Thymus (tissue), 14 donors: Measurements from ENCODE around the gene MYOF. TPM values are rescaled to one million over a fixed set of nuclear protein-coding genes. Genes with fewer than 3 reads are reported as not detected.

Source experiments
- DNase-seq, 9 donors: peaks; one replicate each; pipeline ENCODE4 v3.0.0-alpha.2; 2013; ENCODE audit warnings: low spot score in 9 of 9, low read depth in 6 of 9, missing footprints in 1 of 9
- H3K27ac ChIP-seq, 2 donors: one replicate each; pipeline ENCODE4 v1.5.1; 2013; ENCODE audit warnings: control low read depth in 1 of 2, low read depth in 1 of 2, low read length in 1 of 2, mild to moderate bottlenecking in 1 of 2, moderate library complexity in 1 of 2
- H3K27me3 ChIP-seq, 2 donors: one replicate each; pipeline ENCODE4 v1.5.1; 2013; ENCODE audit warnings: low read length in 1 of 2; ENCODE audit not compliant: control insufficient read depth in 2 of 2, insufficient read depth in 1 of 2
- H3K36me3 ChIP-seq, 2 donors: one replicate each; pipeline ENCODE4 v1.5.1; 2013; ENCODE audit warnings: low read length in 1 of 2, mild to moderate bottlenecking in 1 of 2, moderate library complexity in 1 of 2; ENCODE audit not compliant: control insufficient read depth in 2 of 2, insufficient read depth in 2 of 2
- H3K4me1 ChIP-seq, 2 donors: one replicate each; pipeline ENCODE4 v1.5.1; 2013; ENCODE audit warnings: low read length in 2 of 2; ENCODE audit not compliant: control insufficient read depth in 2 of 2, insufficient read depth in 2 of 2
- H3K4me3 ChIP-seq, 2 donors: one replicate each; pipeline ENCODE4 v1.5.1; 2013; ENCODE audit warnings: low read length in 2 of 2, control low read depth in 1 of 2, mild to moderate bottlenecking in 1 of 2
- H3K9me3 ChIP-seq, 2 donors: one replicate each; pipeline ENCODE4 v1.5.1; 2013; ENCODE audit warnings: low read length in 1 of 2, mild to moderate bottlenecking in 1 of 2; ENCODE audit not compliant: control insufficient read depth in 2 of 2, insufficient read depth in 1 of 2
- WGBS: extraction: QIAGEN DNeasy Blood & Tissue Kit; methylation state at CpG from one replicate; pipeline ENCODE4 v1.1.7; 2013; 5-methylcytosine and 5-hydroxymethylcytosine counted together
- long read RNA-seq, 10 donors: transcript quantifications; one replicate each; lab custom pipeline, GENCODE V29; 2026
- polyA plus RNA-seq: library from polyadenylated mRNA; stranded (reverse); fragments of 200-250 nt; gene quantifications from one replicate; pipeline ENCODE4 v1.2.3, GENCODE V29; 2013
- total RNA-seq: library from RNA; stranded (reverse); fragments of 120-200 nt; gene quantifications from one replicate; pipeline ENCODE4 v1.2.4, GENCODE V29; 2013
- donor health status: healthy.

Gene MYOF, protein sequence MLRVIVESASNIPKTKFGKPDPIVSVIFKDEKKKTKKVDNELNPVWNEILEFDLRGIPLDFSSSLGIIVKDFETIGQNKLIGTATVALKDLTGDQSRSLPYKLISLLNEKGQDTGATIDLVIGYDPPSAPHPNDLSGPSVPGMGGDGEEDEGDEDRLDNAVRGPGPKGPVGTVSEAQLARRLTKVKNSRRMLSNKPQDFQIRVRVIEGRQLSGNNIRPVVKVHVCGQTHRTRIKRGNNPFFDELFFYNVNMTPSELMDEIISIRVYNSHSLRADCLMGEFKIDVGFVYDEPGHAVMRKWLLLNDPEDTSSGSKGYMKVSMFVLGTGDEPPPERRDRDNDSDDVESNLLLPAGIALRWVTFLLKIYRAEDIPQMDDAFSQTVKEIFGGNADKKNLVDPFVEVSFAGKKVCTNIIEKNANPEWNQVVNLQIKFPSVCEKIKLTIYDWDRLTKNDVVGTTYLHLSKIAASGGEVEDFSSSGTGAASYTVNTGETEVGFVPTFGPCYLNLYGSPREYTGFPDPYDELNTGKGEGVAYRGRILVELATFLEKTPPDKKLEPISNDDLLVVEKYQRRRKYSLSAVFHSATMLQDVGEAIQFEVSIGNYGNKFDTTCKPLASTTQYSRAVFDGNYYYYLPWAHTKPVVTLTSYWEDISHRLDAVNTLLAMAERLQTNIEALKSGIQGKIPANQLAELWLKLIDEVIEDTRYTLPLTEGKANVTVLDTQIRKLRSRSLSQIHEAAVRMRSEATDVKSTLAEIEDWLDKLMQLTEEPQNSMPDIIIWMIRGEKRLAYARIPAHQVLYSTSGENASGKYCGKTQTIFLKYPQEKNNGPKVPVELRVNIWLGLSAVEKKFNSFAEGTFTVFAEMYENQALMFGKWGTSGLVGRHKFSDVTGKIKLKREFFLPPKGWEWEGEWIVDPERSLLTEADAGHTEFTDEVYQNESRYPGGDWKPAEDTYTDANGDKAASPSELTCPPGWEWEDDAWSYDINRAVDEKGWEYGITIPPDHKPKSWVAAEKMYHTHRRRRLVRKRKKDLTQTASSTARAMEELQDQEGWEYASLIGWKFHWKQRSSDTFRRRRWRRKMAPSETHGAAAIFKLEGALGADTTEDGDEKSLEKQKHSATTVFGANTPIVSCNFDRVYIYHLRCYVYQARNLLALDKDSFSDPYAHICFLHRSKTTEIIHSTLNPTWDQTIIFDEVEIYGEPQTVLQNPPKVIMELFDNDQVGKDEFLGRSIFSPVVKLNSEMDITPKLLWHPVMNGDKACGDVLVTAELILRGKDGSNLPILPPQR (N-terminal part only)
- total RNA-seq (6.4 TPM), polyA plus RNA-seq (14.0 TPM)
- long read RNA-seq, donor 1 = 0 reads
- long read RNA-seq, donor 2 = 0 reads
- long read RNA-seq, donor 3 = 0 reads
- long read RNA-seq, donor 4 = 0 reads
- long read RNA-seq, donor 5 = 0 reads
- long read RNA-seq, donor 6 = 0 reads
- long read RNA-seq, donor 7 = 0 reads
- long read RNA-seq, donor 8 = 0 reads
- long read RNA-seq, donor 9, partial matches to known transcripts = 0 of 1 reads
- long read RNA-seq, donor 9, other reads (novel, unspliced or antisense) = 0 of 1 reads
- long read RNA-seq, donor 10 = 0 reads

DNA sequence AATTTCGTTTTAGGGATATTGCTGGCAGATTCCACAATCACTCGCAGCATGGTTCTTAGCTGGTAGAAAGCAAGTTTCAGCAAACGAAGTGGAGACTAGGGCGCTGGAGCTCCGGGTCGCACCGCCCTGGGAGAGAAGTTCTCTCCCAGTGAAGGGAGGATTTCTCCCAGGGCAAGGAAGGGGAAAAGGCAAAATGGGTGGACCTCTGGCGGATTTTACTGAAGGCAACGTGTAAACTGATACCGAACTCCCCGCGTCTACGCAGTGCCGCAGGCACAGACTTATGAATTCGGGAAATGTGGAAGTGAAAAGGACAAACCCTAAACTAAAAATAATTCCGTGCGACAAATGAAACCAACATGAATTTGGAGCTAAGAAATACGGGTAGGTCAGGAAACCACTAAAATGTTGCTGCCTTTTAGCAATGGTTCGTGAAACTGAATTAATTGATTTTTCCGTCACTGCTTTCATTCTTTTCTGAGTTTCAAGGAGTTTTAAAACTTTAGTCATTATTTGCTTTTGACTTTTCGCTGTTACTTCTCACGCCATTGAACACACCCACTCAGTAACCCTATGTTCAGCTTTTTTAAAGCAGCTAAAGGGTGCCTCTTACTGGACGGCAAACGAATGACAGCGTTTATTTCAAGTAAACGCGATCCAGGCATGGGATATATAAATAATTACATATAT, at the start of gene MYOF:
TSS of gene MYOF (minus strand) at position 190 of the 690 bp plus-strand sequence. CDS start at position 50, 140 bp downstream.
- peak in 7 of 9 donors; percentile 25 to 77 (median 50) for DNase-seq
- 2% methylated on average over 27 of the region's 27 CpGs for WGBS

DNA sequence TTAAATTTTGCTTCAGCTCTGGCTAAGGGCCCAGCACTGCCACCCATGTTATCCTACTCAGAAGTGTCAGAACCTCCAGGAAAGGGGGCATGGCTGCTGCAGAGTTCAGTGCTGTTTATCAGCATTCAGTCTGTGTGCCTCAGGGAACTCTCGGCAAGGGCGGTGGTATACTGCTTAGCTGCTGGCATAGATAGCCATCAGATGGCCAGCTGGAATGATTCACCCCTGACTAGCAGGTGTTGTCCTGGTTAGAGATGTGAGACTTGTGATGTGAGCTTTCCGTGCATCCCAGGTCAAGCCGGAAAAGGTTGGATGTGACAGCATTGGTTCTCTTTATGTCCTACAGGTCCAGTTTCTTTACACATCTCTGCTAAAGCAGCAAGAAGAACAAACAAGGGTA, 36.4 kb upstream of the MYOF start:
- no peak for DNase-seq
- H3K9me3 ChIP-seq = peaks cover 0 to 4% of the 10 kb centered on the region in 2 donors
- H3K4me1 ChIP-seq = no peaks in the 10 kb centered on the region
- WGBS = 99% methylated on average over 4 of the region's 4 CpGs
- no peak overlapping the region for H3K4me3 ChIP-seq
- H3K27ac ChIP-seq = no peak overlapping the region
- no peaks in the 10 kb centered on the region for H3K27me3 ChIP-seq
- H3K36me3 ChIP-seq = peaks cover 38 to 50% of the 10 kb centered on the region in 2 donors

More for the DNA sequence above, at the start of gene MYOF:
- no peaks in the 10 kb centered on the region for H3K36me3 ChIP-seq
- H3K27me3 ChIP-seq = peaks cover 9 to 26% of the 10 kb centered on the region in 2 donors
- no peaks in the 10 kb centered on the region for H3K9me3 ChIP-seq
- H3K27ac ChIP-seq = peak within 1 kb of the TSS; percentile 64 to 66
- peaks cover 0 to 4% of the 10 kb centered on the region in 2 donors for H3K4me1 ChIP-seq
- peak within 1 kb of the TSS; percentile 38 to 55 for H3K4me3 ChIP-seq

DNA sequence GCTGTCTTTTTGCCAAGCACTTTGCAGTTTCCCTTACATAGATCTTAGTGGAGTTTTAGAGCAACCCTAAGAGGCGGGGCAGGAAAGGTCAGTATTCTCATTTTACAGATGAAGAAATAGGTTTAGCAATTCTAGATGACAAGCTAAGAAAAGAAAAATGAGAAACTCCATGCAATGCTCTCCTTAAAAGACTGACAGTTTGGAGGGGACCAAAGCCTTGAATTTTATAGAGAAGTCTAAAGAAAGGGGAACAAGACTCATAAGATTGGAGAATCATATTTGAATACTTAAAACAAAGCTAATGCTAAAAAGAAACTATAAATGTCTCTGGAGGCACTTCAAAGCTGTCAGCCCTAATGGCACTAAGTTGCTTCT, 33.9 kb upstream of the MYOF start:
- 92% methylated on average over 1 of the region's 1 CpG for WGBS
- no peak overlapping the region for H3K4me3 ChIP-seq
- DNase-seq = no peak
- no peaks in the 10 kb centered on the region for H3K4me1 ChIP-seq
- no peaks in the 10 kb centered on the region for H3K27me3 ChIP-seq
- H3K9me3 ChIP-seq = peaks cover 0 to 1% of the 10 kb centered on the region in 2 donors
- no peak overlapping the region for H3K27ac ChIP-seq
- peaks cover 34 to 52% of the 10 kb centered on the region in 2 donors for H3K36me3 ChIP-seq

DNA sequence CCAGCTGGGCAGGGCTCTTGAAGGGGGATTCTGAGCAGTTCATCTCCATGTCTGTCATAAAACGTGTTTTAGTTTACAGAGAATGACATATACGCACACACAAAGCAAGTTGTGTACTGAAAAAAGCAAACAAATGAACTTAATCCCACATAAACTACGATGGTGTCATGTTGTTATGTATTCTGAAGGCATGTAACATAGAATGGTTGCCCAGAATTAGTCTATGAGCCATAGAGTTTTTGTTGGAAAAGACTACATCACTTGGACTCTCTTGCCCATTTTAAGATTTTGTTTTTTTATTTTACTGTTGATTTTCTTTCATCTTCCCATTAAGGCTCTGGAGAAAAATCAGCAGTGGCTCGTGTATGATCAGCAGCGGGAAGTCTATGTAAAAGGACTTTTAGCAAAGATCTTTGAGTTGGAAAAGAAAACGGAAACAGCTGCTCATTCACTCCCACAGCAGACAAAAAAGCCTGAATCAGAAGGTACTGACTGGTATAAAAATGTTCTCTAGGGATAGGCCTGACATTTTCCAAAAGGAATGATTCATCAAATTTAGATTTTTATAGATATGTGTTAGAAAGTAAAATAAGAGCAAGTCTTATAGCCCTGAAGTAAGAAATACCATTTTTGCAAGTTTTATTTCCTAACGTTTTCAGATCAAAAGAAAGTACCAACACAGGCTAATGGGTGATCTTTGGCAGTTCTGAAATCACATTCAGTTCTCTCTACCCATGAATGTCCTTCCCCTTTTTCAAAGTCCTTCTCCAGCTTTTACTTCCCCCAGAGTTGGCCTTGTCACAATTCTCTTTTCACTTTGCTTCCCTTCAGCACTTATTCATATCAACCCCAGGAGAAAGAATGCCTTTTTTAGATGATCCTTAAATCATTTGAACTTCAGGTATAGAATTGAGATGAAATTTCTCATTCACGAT, 33.2 kb upstream of the MYOF start:
- no peak overlapping the region for H3K4me3 ChIP-seq
- H3K27me3 ChIP-seq = no peaks in the 10 kb centered on the region
- no peak overlapping the region for H3K27ac ChIP-seq
- H3K36me3 ChIP-seq = peaks cover 31 to 49% of the 10 kb centered on the region in 2 donors
- H3K9me3 ChIP-seq = no peaks in the 10 kb centered on the region
- H3K4me1 ChIP-seq = no peaks in the 10 kb centered on the region
- WGBS = 78% methylated on average over 8 of the region's 8 CpGs
- no peak for DNase-seq

DNA sequence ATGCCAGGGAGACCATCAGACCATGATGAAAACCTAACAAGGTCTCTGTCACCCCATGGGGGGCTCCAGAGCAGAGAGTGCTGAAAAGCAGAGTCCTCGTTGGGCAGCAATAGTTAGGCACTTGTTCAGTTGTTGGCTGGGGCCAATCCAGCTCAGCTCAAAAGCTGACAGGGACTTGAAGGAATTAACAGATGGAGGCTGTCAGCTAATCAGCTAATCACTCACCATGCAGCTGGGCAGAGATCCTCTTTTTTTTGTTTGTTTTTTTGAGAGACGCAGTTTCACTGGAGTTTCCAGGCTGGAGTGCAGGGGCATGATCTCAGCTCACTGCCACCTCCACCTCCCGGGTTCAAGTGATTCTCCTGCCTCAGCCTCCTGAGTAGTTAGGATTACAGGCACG, 32.4 kb upstream of the MYOF start:
- Histone ChIP-seq H3K36me3 (peaks cover 25 to 44% of the 10 kb centered on the region in 2 donors), H3K27me3 (no peaks in the 10 kb centered on the region), H3K9me3 (no peaks in the 10 kb centered on the region), H3K4me3 (no peak overlapping the region), H3K27ac (no peak overlapping the region), H3K4me1 (no peaks in the 10 kb centered on the region)
- 97% methylated on average over 4 of the region's 4 CpGs for WGBS
- DNase-seq = no peak

DNA sequence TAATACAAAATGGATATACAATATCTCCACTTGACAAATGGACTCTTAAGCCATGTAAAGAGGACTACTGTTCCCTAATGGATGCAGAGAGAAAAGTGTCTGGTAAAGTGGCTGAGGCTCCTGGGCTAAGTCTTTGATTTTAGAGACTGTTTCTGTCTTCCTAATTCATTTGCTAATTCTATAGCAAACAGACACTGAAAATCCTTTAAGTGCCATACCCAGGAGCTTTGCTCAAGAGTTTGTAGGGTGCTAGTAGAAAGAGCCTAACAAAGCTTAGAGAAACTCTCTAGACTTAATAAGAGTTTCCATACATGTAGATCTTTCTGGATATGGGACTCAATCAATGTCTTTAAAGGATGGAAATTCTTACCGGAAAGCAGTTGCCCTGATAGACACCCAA, 31.0 kb upstream of the MYOF start:
- 99% methylated on average over 1 of the region's 1 CpG for WGBS
- peaks cover 12 to 35% of the 10 kb centered on the region in 2 donors for H3K36me3 ChIP-seq
- H3K4me3 ChIP-seq = no peak overlapping the region
- DNase-seq = no peak
- no peaks in the 10 kb centered on the region for H3K27me3 ChIP-seq
- H3K27ac ChIP-seq = no peak overlapping the region
- no peaks in the 10 kb centered on the region for H3K4me1 ChIP-seq
- H3K9me3 ChIP-seq = no peaks in the 10 kb centered on the region

DNA sequence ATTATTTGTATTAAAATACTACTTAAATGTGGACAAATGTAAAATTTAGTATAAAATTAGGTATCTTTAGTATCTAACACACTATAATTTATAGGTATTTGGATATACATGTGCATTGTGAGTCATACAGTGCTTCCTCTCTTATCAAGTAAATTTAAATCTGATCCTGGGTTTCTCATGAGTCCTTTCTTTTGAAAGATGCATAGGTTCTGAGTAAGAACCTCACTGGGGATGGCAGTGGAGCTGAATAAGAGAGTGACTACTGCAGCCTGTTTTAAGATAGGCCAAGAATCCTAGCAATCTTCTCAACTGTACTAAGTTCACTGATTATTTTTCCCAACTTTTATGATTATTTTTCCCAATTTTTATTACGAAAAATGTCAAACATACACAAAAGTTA, 30.4 kb upstream of the MYOF start:
- Histone ChIP-seq H3K9me3 (no peaks in the 10 kb centered on the region), H3K4me1 (no peaks in the 10 kb centered on the region), H3K4me3 (no peak overlapping the region), H3K27ac (no peak overlapping the region), H3K27me3 (no peaks in the 10 kb centered on the region), H3K36me3 (peaks cover 8 to 34% of the 10 kb centered on the region in 2 donors)
- WGBS = 94% methylated on average over 1 of the region's 1 CpG
- DNase-seq = no peak
